Stimulated activated CD4-positive, alpha-beta T cell treated with anti-CD3 and anti-CD28 coated beads, Interleukin-15, amount 100 ng/mL, for 1 hour (primary cell): Measurements from ENCODE around the gene TMTC2.

ENCODE experiments used
- DNase-seq, 2 donors: peaks; one replicate each; pipeline ENCODE4 v3.0.0-alpha.2; 2020; ENCODE audit warnings: low read depth in 1 of 2, low spot score in 1 of 2

Gene TMTC2

GRCh38 chr12:82950356-82950755, 263.6 kb downstream of the TMTC2 start:
- DNase-seq: no peak

- DNase-seq: no peak
These were observed 266.2 kb downstream of the TMTC2 start for GRCh38 chr12:82952946-82953345.

- no peak for DNase-seq
These were observed 266.7 kb downstream of the TMTC2 start for GRCh38 chr12:82953397-82953796.

- DNase-seq: no peak
These were observed 267.4 kb downstream of the TMTC2 start for GRCh38 chr12:82954064-82954463.

GRCh38 chr12:82954572-82954971, 267.9 kb downstream of the TMTC2 start:
- no peak for DNase-seq

- DNase-seq: no peak
These were observed 268.3 kb downstream of the TMTC2 start for GRCh38 chr12:82955043-82955442.

- DNase-seq: no peak
These were observed 272.3 kb downstream of the TMTC2 start for GRCh38 chr12:82958966-82959365.

GRCh38 chr12:82959821-82960220, 273.1 kb downstream of the TMTC2 start:
- no peak for DNase-seq

GRCh38 chr12:82961835-82962234, 275.1 kb downstream of the TMTC2 start:
- no peak for DNase-seq

- no peak for DNase-seq
These were observed 277.2 kb downstream of the TMTC2 start for GRCh38 chr12:82963956-82964355.

- no peak for DNase-seq
These were observed 277.7 kb downstream of the TMTC2 start for GRCh38 chr12:82964446-82964845.

GRCh38 chr12:82966001-82966559, 279.4 kb downstream of the TMTC2 start:
- no peak for DNase-seq

- DNase-seq: no peak
These were observed 282.1 kb downstream of the TMTC2 start for GRCh38 chr12:82968631-82969367.

GRCh38 chr12:82970614-82971013, 283.9 kb downstream of the TMTC2 start:
- DNase-seq: no peak

GRCh38 chr12:82971584-82971983, 284.9 kb downstream of the TMTC2 start:
- no peak for DNase-seq

GRCh38 chr12:82972624-82973023, 285.9 kb downstream of the TMTC2 start:
- no peak for DNase-seq

- DNase-seq: no peak
These were observed 286.9 kb downstream of the TMTC2 start for GRCh38 chr12:82973592-82973991.

- no peak for DNase-seq
These were observed 294.4 kb downstream of the TMTC2 start for GRCh38 chr12:82981150-82981549.

- no peak for DNase-seq
These were observed 307.4 kb downstream of the TMTC2 start for GRCh38 chr12:82994117-82994516.

- no peak for DNase-seq
These were observed 309.6 kb downstream of the TMTC2 start for GRCh38 chr12:82996168-82996812.

GRCh38 chr12:82998509-82998908, 311.8 kb downstream of the TMTC2 start:
- DNase-seq: no peak

- DNase-seq: no peak
These were observed 316.3 kb downstream of the TMTC2 start for GRCh38 chr12:83003026-83003425.
